HCT116 (cell line): ENCODE results near the gene NIPAL1. TPM values are rescaled to one million over a fixed set of nuclear protein-coding genes. Genes with fewer than 3 reads are reported as not detected.

ENCODE experiments used
- ATAC-seq: fragments of 200-7000 bp; cut with Tn5 transposase; 2 replicates; pipeline ENCODE4 v1.9.1; 2020; ENCODE audit warnings: mild to moderate bottlenecking, moderate library complexity
- BruUV-seq: library from RNA; stranded (reverse); fragments of 400-500 nt; replicated peaks from 2 replicates; lab custom pipeline; 2021; lab: Mats Ljungman, UMichigan
- CTCF ChIA-PET: fragments of 300-600 bp; sonication (Branson Sonifier 250); formaldehyde crosslinking; loops from one replicate; lab custom pipeline; 2021; ENCODE audit warnings: antibody characterized with exemption; lab: Charles Lee
- POLR2A ChIA-PET: fragments of 300-600, 350-600 bp; sonication (Branson Sonifier 250); formaldehyde crosslinking; loops from one replicate; lab custom pipeline; 2021; ENCODE audit warnings: antibody characterized with exemption; lab: Charles Lee
- RAD21 ChIA-PET, 2 experiments: fragments of 300-600 bp; sonication (Branson Sonifier 250); formaldehyde crosslinking; loops; one replicate each; lab custom pipeline; 2023; ENCODE audit warnings: low total read pairs in 2 of 2; ENCODE audit not compliant: uncharacterized antibody in 2 of 2, unreplicated experiment in 2 of 2, low non-redundant PET in 1 of 2; lab: Charles Lee
- DNase-seq: peaks from one replicate; pipeline ENCODE4 v3.0.0-alpha.2; 2010; ENCODE audit warnings: low read depth, low spot score
- H2AFZ ChIP-seq: fragments of 200-600 bp; shearing (Covaris generic), sonication (generic); 2 replicates; pipeline ENCODE4 v1.6.1; 2017; ENCODE audit warnings: low read depth, mixed run types, mixed read lengths, antibody characterized with exemption, low read length; ENCODE audit not compliant: poor library complexity, severe bottlenecking
- H3K27ac ChIP-seq: 2 replicates; pipeline ENCODE4 v1.5.1; 2012; ENCODE audit warnings: low read depth, low read length
- H3K27me3 ChIP-seq: fragments of 200-600 bp; sonication (generic); 2 replicates; pipeline ENCODE4 v1.6.1; 2016; ENCODE audit warnings: mixed run types, low read length, mixed read lengths; ENCODE audit not compliant: insufficient read depth
- H3K36me3 ChIP-seq, 2 experiments: fragments of 200-500 bp in 1 of 2; fragments of 200-600 bp in 1 of 2; sonication (Bioruptor generic) in 1 of 2; sonication (generic) in 1 of 2; 2 replicates each; pipeline versions ENCODE4 v1.5.1 to v1.6.1; 2014 to 2016; ENCODE audit warnings: low read length in 2 of 2, inconsistent platforms in 1 of 2, mixed read lengths in 1 of 2, mixed run types in 1 of 2; ENCODE audit not compliant: insufficient read depth in 2 of 2, control insufficient read depth in 1 of 2
- H3K4me1 ChIP-seq, 2 experiments: fragments of 200-600 bp in 1 of 2; sonication (generic) in 1 of 2; 2 replicates each; pipeline versions ENCODE4 v1.5.1 to v1.6.1; 2012 to 2017; ENCODE audit warnings: low read length in 2 of 2, inconsistent platforms in 1 of 2, mild to moderate bottlenecking in 1 of 2, mixed read lengths in 1 of 2, mixed run types in 1 of 2, moderate library complexity in 1 of 2; ENCODE audit not compliant: insufficient read depth in 2 of 2, control insufficient read depth in 1 of 2
- H3K4me2 ChIP-seq: fragments of 200-600 bp; sonication (generic); 2 replicates; pipeline ENCODE4 v1.6.1; 2017; ENCODE audit warnings: mixed run types, low read length, mixed read lengths
- H3K4me3 ChIP-seq, 2 experiments: fragments of 200-600 bp in 1 of 2; sonication (generic) in 1 of 2; replicated peaks in 1 of 2; 2 replicates each; pipeline ENCODE4 v1.5.1; 2011 to 2016; ENCODE audit warnings: low read length in 2 of 2, control low read depth in 1 of 2, low read depth in 1 of 2, mild to moderate bottlenecking in 1 of 2, mixed read lengths in 1 of 2, mixed run types in 1 of 2
- H3K79me2 ChIP-seq: fragments of 200-600 bp; sonication (generic); 2 replicates; pipeline ENCODE4 v1.6.1; 2017; ENCODE audit warnings: mild to moderate bottlenecking, mixed run types, low read length, moderate library complexity, mixed read lengths; ENCODE audit not compliant: insufficient read depth
- H3K9ac ChIP-seq: fragments of 200-600 bp; sonication (generic); 2 replicates; pipeline ENCODE4 v1.6.1; 2016; ENCODE audit warnings: low read length, mixed read lengths
- H3K9me2 ChIP-seq: fragments of 200-600 bp; sonication (generic), shearing (Covaris generic); 2 replicates; pipeline ENCODE4 v1.6.1; 2017; ENCODE audit warnings: mixed run types, mild to moderate bottlenecking, moderate library complexity; ENCODE audit not compliant: insufficient read depth
- H3K9me3 ChIP-seq, 2 experiments: fragments of 200-500 bp in 1 of 2; fragments of 200-600 bp in 1 of 2; sonication (Bioruptor generic) in 1 of 2; sonication (generic) in 1 of 2; 2 replicates each; pipeline ENCODE4 v1.6.1; 2014 to 2017; ENCODE audit warnings: low read length in 2 of 2, mixed read lengths in 2 of 2, inconsistent platforms in 1 of 2, low read depth in 1 of 2, mild to moderate bottlenecking in 1 of 2, mixed run types in 1 of 2, moderate library complexity in 1 of 2; ENCODE audit not compliant: control insufficient read depth in 1 of 2, insufficient read depth in 1 of 2
- H4K20me1 ChIP-seq: fragments of 200-600 bp; sonication (generic), shearing (Covaris generic); 2 replicates; pipeline ENCODE4 v1.6.1; 2017; ENCODE audit warnings: mixed run types, mild to moderate bottlenecking, moderate library complexity; ENCODE audit not compliant: insufficient read depth
- CBX3 ChIP-seq: IDR thresholded peaks from 2 replicates; pipeline ENCODE4 v1.6.1; 2012; ENCODE audit warnings: low read depth
- EZH2 ChIP-seq: fragments of 200-600 bp; sonication (generic); IDR thresholded peaks from 2 replicates; pipeline ENCODE4 v1.6.1; 2017; ENCODE audit warnings: antibody characterized with exemption, mixed run types
- JUND ChIP-seq: IDR thresholded peaks from 2 replicates; pipeline ENCODE4 v1.6.1; 2012
- POLR2A ChIP-seq: IDR thresholded peaks from 2 replicates; pipeline ENCODE4 v1.7.0; 2011; ENCODE audit warnings: borderline replicate concordance; ENCODE audit not compliant: insufficient read depth, insufficient read length; ENCODE audit errors: extremely low read depth
- RAD21 ChIP-seq: IDR thresholded peaks from 2 replicates; pipeline ENCODE4 v1.6.1; 2012; ENCODE audit warnings: low read depth, mild to moderate bottlenecking
- SIN3A ChIP-seq: IDR thresholded peaks from 2 replicates; pipeline ENCODE4 v1.6.1; 2012; ENCODE audit warnings: low read depth
- SP1 ChIP-seq: IDR thresholded peaks from 2 replicates; pipeline ENCODE4 v1.6.1; 2012; ENCODE audit warnings: low read depth
- SRF ChIP-seq: IDR thresholded peaks from 2 replicates; pipeline ENCODE4 v1.6.1; 2012; ENCODE audit warnings: low read depth
- TCF7L2 ChIP-seq: IDR thresholded peaks from 2 replicates; pipeline ENCODE4 v1.7.0; 2011; ENCODE audit warnings: borderline replicate concordance, inconsistent platforms; ENCODE audit not compliant: insufficient read depth, insufficient read length; ENCODE audit errors: extremely low read depth
- YY1 ChIP-seq: IDR thresholded peaks from 2 replicates; pipeline ENCODE4 v1.6.1; 2011; ENCODE audit warnings: low read length, low read depth, moderate library complexity, mild to moderate bottlenecking; ENCODE audit not compliant: insufficient replicate concordance; ENCODE audit errors: extremely low read depth
- ZNF274 ChIP-seq: fragments of 200-500 bp; sonication (Bioruptor generic); IDR thresholded peaks from 2 replicates; pipeline ENCODE4 v1.6.1; 2014; ENCODE audit warnings: mild to moderate bottlenecking, low read depth, low read length, inconsistent platforms
- intact Hi-C: fragments of 100-400 bp; cut with micrococcal nuclease; formaldehyde crosslinking; loops from 2 replicates; pipeline ENCODE4 v1.10.0; 2022
- total RNA-seq: library from RNA; stranded (reverse); gene quantifications from one replicate; pipeline ENCODE4 v1.2.1, GENCODE V29; 2021; ENCODE audit not compliant: unreplicated experiment
- TF ChIP-seq, protein P1 (sequence below): IDR thresholded peaks from 2 replicates; pipeline ENCODE4 v1.6.1; 2012
- TF ChIP-seq, protein P2 (sequence below): IDR thresholded peaks from 2 replicates; pipeline ENCODE4 v1.6.1; 2011; ENCODE audit warnings: mild to moderate bottlenecking, low read length, moderate library complexity; ENCODE audit not compliant: insufficient replicate concordance; ENCODE audit errors: extremely low read depth

The NIPAL1 gene
- total RNA-seq, 1 experiment from 2014 or later = 7.0 TPM

DNA sequence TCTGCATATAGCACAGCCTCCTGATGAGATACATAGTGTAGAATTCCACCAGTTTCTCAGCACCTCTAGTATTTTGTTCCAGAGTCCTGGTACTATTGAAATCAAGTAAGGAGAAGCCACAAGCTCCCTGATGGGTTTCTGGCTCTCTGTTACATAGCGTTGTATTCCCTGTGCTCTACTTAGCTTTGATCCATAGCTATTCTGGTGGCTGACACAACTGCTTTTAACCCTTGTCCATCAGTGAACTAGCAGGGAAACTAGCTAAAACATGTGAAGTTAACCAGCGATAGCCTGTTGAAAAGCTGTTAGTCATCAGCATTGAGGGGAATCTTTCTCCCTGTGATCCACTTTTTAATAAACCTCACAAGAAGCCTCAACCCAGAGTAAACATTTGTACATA is 26.9 kb downstream of the NIPAL1 start:
- Histone ChIP-seq H3K9me2 (no peaks in the 10 kb centered on the region), H3K9me3 (no peaks in the 10 kb centered on the region), H4K20me1 (no peaks in the 10 kb centered on the region), H3K4me2 (no peak overlapping the region), H3K27me3 (no peaks in the 10 kb centered on the region), H3K9ac (no peak overlapping the region), H2AFZ (no peak overlapping the region), H3K79me2 (no peaks in the 10 kb centered on the region), H3K27ac (no peak overlapping the region), H3K4me1 (no peaks in the 10 kb centered on the region)
- ATAC-seq (no peak), DNase-seq (no peak)
- no TSS peak for BruUV-seq
- RAD21 ChIA-PET = no interaction called here
- POLR2A ChIA-PET = no interaction called here
- intact Hi-C loops = no loop called here
- TF ChIP-seq, protein P1, sequence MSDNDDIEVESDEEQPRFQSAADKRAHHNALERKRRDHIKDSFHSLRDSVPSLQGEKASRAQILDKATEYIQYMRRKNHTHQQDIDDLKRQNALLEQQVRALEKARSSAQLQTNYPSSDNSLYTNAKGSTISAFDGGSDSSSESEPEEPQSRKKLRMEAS = no peak
- no peak for TF ChIP-seq POLR2A
- no peak for TF ChIP-seq SRF
- no peak for TF ChIP-seq SP1
- no peak for TF ChIP-seq EZH2
- TF ChIP-seq CBX3 = no peak
- TF ChIP-seq JUND = no peak
- TF ChIP-seq ZNF274 = no peak
- no peak for TF ChIP-seq SIN3A
- TF ChIP-seq TCF7L2 = no peak
- no peak for TF ChIP-seq RAD21
- TF ChIP-seq, protein P2, sequence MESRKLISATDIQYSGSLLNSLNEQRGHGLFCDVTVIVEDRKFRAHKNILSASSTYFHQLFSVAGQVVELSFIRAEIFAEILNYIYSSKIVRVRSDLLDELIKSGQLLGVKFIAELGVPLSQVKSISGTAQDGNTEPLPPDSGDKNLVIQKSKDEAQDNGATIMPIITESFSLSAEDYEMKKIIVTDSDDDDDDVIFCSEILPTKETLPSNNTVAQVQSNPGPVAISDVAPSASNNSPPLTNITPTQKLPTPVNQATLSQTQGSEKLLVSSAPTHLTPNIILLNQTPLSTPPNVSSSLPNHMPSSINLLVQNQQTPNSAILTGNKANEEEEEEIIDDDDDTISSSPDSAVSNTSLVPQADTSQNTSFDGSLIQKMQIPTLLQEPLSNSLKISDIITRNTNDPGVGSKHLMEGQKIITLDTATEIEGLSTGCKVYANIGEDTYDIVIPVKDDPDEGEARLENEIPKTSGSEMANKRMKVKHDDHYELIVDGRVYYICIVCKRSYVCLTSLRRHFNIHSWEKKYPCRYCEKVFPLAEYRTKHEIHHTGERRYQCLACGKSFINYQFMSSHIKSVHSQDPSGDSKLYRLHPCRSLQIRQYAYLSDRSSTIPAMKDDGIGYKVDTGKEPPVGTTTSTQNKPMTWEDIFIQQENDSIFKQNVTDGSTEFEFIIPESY = no peak
- no peak for TF ChIP-seq YY1
- TF ChIP-seq, all 23 proteins: peak for 0
- H3K4me3 ChIP-seq = no peak overlapping the region
- H3K36me3 ChIP-seq = no peaks in the 10 kb centered on the region
- CTCF ChIA-PET = interaction anchor here (1.5 kb wide), 1 partner anchor 66 kb away, joined by 4 read pairs; no protein-coding TSS in a partner anchor
